Gastrocnemius medialis (tissue), 4 donors: ENCODE measurements around the gene ZMYND8. TPM values are rescaled to one million over a fixed set of nuclear protein-coding genes. Genes with fewer than 3 reads are reported as not detected.

Experiments
- ATAC-seq, 2 donors: fragments of 150-250 bp; one replicate each; pipeline ENCODE4 v1.9.1; 2016
- DNase-seq, 2 donors: peaks; one replicate each; pipeline ENCODE4 v3.0.0-alpha.2; 2019
- H3K27ac ChIP-seq, 4 donors: fragments of 200-600 bp; sonication (generic); 1 replicate in 1 of 4; 2 replicates in 3 of 4; pipeline ENCODE4 v1.5.1; 2016 to 2018; ENCODE audit warnings: mild to moderate bottlenecking in 2 of 4, moderate library complexity in 1 of 4
- H3K27me3 ChIP-seq, 3 donors: fragments of 200-600 bp; sonication (generic) in 2 of 3; 1 replicate in 1 of 3; 2 replicates in 2 of 3; pipeline versions ENCODE4 v1.5.1 to v1.6.0; 2016 to 2019; ENCODE audit warnings: mild to moderate bottlenecking in 1 of 3, moderate library complexity in 1 of 3
- H3K36me3 ChIP-seq, 2 donors: fragments of 200-600 bp; sonication (generic) in 1 of 2; one replicate each; pipeline ENCODE4 v1.5.1; 2017 to 2018
- H3K4me1 ChIP-seq, 2 donors: fragments of 200-600 bp; sonication (generic) in 1 of 2; one replicate each; pipeline ENCODE4 v1.5.1; 2016 to 2017; ENCODE audit warnings: mild to moderate bottlenecking in 2 of 2
- H3K4me3 ChIP-seq, 4 donors: fragments of 200-600 bp; sonication (generic) in 3 of 4; 1 replicate in 1 of 4; 2 replicates in 3 of 4; pipeline ENCODE4 v1.5.1; 2016 to 2019; ENCODE audit warnings: mild to moderate bottlenecking in 2 of 4
- H3K9me3 ChIP-seq, 3 donors: fragments of 200-600 bp; sonication (generic) in 2 of 3; 1 replicate in 1 of 3; 2 replicates in 2 of 3; pipeline ENCODE4 v1.5.1; 2016 to 2019
- POLR2A ChIP-seq, 2 donors: fragments of 450-650 bp; IDR thresholded peaks; one replicate each; pipeline ENCODE4 v1.6.1; 2017; ENCODE audit warnings: antibody characterized with exemption in 2 of 2, mild to moderate bottlenecking in 2 of 2, moderate library complexity in 2 of 2
- in situ Hi-C, 4 donors: fragments of 200-750 bp; cut with MboI; loops; one replicate each; pipeline versions ENCODE4 v1.15.0 to v1.8.0; 2017; ENCODE audit warnings: low sequenced_read_pairs in 4 of 4
- intact Hi-C: fragments of 100-400 bp; cut with DNase I; formaldehyde crosslinking; loops from one replicate; pipeline ENCODE4 v1.15.1; 2023; ENCODE audit warnings: low total_unique reads
- total RNA-seq, 4 donors: library from RNA; depleted of rRNA; stranded (reverse); fragments of >200 nt; gene quantifications; one replicate each; pipeline versions ENCODE4 v1.1.0 to v1.2.3, GENCODE V29; 2016
- TF ChIP-seq, protein P1 (sequence below), 5 experiments: fragments of 450-650 bp in 3 of 5; fragments of 200-600 bp in 2 of 5; sonication (generic) in 2 of 5; IDR thresholded peaks in 4 of 5; conservative IDR thresholded peaks in 1 of 5; 1 replicate in 4 of 5; 2 replicates in 1 of 5; pipeline ENCODE4 v1.5.1; 2016 to 2019; ENCODE audit warnings: antibody characterized with exemption in 5 of 5, mild to moderate bottlenecking in 3 of 5, moderate library complexity in 3 of 5

Gene ZMYND8
- total RNA-seq, 4 donors from 2014 or later: 15.1 to 32.2 (median 19.7) TPM

DNA sequence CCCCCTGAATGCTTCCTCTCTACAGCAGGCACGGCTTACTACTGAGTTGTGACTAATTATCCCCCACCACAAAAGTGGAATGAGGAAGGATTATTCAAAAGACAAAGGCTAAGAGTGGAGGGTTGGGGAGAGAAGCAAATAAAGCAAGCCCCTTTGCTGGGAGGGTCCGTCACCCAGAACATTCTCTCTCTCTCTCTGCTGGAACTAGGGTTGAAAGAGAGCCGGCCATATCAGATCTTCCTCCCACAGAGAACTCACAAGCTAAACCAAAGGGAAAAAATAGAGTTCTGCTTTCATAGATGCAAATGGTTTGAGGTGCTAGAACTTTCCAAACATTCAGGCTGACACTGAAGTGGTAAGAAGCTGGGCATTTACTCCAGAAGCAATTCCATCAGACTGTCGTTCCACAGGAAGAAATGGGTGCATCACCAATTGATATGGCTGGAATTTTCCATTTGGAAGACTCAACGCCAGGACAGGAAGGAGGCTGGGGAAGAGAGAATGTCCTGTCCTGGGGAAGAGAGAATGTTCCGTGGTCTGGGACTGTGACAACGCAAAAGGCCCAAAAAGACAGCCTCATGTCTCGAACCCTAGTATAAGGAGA is 7.9 kb downstream of the ZMYND8 start:
- Histone ChIP-seq H3K27ac (peak overlapping the region; percentile 96 to 100 (median 97)), H3K9me3 (no peaks in the 10 kb centered on the region), H3K4me1 (peaks cover 68 to 71% of the 10 kb centered on the region in 2 donors), H3K27me3 (no peaks in the 10 kb centered on the region), H3K4me3 (peak overlapping the region in 2 of 4 donors; percentile 2 to 6), H3K36me3 (peaks cover 0 to 7% of the 10 kb centered on the region in 2 donors)
- in situ Hi-C loops (no loop called here), intact Hi-C loops (no loop called here)
- ATAC-seq: peak in 1 of 2 donors; percentile 30
- TF ChIP-seq POLR2A (IDR thresholded peaks at IDR 0.05): no peak
- TF ChIP-seq, protein P1, sequence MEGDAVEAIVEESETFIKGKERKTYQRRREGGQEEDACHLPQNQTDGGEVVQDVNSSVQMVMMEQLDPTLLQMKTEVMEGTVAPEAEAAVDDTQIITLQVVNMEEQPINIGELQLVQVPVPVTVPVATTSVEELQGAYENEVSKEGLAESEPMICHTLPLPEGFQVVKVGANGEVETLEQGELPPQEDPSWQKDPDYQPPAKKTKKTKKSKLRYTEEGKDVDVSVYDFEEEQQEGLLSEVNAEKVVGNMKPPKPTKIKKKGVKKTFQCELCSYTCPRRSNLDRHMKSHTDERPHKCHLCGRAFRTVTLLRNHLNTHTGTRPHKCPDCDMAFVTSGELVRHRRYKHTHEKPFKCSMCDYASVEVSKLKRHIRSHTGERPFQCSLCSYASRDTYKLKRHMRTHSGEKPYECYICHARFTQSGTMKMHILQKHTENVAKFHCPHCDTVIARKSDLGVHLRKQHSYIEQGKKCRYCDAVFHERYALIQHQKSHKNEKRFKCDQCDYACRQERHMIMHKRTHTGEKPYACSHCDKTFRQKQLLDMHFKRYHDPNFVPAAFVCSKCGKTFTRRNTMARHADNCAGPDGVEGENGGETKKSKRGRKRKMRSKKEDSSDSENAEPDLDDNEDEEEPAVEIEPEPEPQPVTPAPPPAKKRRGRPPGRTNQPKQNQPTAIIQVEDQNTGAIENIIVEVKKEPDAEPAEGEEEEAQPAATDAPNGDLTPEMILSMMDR (IDR thresholded peaks at IDR 0.05 in 4 of 5, conservative IDR thresholded peaks at IDR 0.05 in 1 of 5): no peak
- DNase-seq: no peak

DNA sequence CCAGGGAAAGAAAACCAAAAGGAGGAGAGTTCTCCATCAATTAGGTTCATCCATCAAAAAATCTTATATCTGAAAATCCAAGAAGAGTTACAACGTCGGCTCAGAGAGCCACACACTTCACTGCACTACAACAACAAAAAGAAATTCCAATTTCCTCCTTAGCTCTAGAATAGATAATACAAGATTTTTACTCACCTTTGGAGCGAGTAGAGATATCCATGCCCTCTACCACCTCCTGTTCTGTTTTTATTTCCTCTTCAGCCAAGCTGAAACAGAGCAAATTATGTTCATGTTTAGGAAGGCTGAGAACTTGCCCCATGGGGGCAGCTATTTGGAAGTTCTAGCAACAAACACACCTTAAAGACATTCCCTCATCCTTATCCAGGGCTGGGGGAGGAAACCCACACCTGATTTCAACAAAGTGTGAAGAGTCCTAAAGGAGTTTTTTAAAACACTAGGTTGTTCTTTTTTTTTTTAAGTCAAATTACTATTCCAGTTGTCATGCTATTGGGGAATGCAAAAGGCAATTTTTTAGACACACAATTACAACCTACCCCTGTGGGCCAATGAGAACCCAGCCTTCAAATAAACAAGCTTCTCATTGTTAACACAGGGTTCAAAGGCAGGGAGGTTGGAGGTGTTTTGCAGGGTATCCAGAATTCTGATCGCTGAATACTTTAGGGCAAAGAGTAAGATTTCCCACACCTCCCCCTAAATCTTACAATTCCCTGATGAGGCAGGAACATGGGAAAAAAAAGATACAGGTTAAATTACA is 8.7 kb downstream of the ZMYND8 start:
- Histone ChIP-seq H3K9me3 (no peaks in the 10 kb centered on the region), H3K4me3 (no peak overlapping the region), H3K27me3 (no peaks in the 10 kb centered on the region), H3K36me3 (peaks cover 0 to 7% of the 10 kb centered on the region in 2 donors), H3K4me1 (peaks cover 68 to 71% of the 10 kb centered on the region in 2 donors), H3K27ac (peak overlapping the region; percentile 96 to 100 (median 97))
- TF ChIP-seq POLR2A (IDR thresholded peaks at IDR 0.05): no peak
- in situ Hi-C loops (no loop called here), intact Hi-C loops (no loop called here)
- no peak for DNase-seq
- no peak for ATAC-seq

DNA sequence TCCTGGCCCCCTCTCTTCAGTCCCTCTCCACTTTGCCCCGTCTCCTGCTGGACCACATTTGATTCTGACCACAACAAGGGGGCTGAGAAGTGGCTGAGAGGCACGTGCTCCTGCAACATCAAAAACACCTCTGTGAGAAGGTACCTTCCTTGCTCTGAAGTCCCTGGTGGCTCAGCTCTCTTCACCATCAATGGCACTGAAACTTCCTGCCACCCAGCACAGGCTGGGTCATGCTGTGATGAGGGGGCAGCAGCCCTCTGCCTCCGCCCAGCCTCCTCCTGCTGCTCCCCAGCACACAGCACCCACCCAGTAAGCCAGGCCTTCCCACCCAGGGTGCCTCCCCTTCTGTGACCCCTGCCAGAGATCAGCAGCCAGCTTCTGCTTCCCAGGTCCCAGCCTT is 10.3 kb downstream of the ZMYND8 start:
- Histone ChIP-seq H3K9me3 (no peaks in the 10 kb centered on the region), H3K4me1 (peaks cover 53 to 54% of the 10 kb centered on the region in 2 donors), H3K27ac (peak overlapping the region in 2 of 4 donors; percentile 96 to 97), H3K4me3 (no peak overlapping the region), H3K36me3 (peaks cover 0 to 7% of the 10 kb centered on the region in 2 donors), H3K27me3 (no peaks in the 10 kb centered on the region)
- DNase-seq: no peak
- in situ Hi-C loops: no loop called here
- no peak for TF ChIP-seq POLR2A (IDR thresholded peaks at IDR 0.05)
- TF ChIP-seq, protein P1 (IDR thresholded peaks at IDR 0.05 in 4 of 5, conservative IDR thresholded peaks at IDR 0.05 in 1 of 5): no peak
- intact Hi-C loops: no loop called here
- ATAC-seq: no peak

DNA sequence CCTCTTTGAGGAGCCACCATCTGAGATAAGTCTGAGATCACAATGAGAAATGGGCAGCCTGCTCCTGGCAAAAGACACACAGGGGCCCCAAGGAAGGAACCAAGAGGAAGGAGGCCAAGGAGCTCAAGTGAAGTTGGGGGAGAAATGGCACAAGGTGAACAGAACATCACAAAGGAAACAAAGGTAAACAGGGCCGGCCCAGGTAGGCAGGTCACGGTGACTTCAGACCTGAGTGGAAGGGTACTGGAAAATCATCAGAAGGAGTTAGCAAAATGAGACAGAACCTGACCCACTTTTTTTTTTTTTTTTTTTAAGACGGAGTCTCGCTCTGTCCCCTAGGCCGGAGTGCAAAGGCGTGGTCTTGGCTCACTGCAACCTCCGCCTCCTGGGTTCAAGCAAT is 11.3 kb downstream of the ZMYND8 start:
- Histone ChIP-seq H3K4me3 (no peak overlapping the region), H3K4me1 (peaks cover 44 to 45% of the 10 kb centered on the region in 2 donors), H3K27me3 (no peaks in the 10 kb centered on the region), H3K36me3 (peaks cover 0 to 7% of the 10 kb centered on the region in 2 donors), H3K27ac (peak overlapping the region in 3 of 4 donors; percentile 48 to 97 (median 60)), H3K9me3 (no peaks in the 10 kb centered on the region)
- TF ChIP-seq, protein P1 (IDR thresholded peaks at IDR 0.05 in 4 of 5, conservative IDR thresholded peaks at IDR 0.05 in 1 of 5): no peak
- TF ChIP-seq POLR2A (IDR thresholded peaks at IDR 0.05): no peak
- no peak for DNase-seq
- intact Hi-C loops: no loop called here
- in situ Hi-C loops: no loop called here
- no peak for ATAC-seq

DNA sequence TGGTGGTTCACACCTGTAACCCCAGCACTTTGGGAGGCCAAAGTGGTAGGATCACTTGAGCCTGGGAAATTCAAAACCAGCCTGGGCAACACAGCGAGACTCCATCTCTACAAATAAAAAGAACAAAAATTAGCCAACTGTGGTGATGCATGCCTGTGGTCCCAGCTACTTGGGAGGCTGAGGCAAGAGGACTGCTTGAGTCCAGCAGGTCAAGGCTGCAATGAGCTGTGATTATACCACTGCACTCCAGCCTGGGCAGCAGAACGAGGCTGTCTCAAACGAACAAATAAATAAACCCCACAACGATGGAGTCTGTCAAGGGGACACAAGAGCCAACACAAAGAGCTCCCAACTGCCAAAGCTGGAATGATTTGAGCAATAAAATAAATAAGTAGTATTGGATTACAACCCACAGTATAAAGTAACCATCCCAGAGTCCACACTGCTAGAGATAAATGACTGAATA is 13.5 kb downstream of the ZMYND8 start:
- no peaks in the 10 kb centered on the region for H3K27me3 ChIP-seq
- peaks cover 27 to 36% of the 10 kb centered on the region in 2 donors for H3K4me1 ChIP-seq
- peaks cover 0 to 7% of the 10 kb centered on the region in 2 donors for H3K36me3 ChIP-seq
- DNase-seq (no peak), ATAC-seq (peak; percentile 58 to 70)
- in situ Hi-C loops: no loop called here
- no peaks in the 10 kb centered on the region for H3K9me3 ChIP-seq
- intact Hi-C loops: no loop called here
- H3K27ac ChIP-seq: peak overlapping the region; percentile 54 to 97 (median 58)
- no peak overlapping the region for H3K4me3 ChIP-seq
- TF ChIP-seq, protein P1 (IDR thresholded peaks at IDR 0.05 in 4 of 5, conservative IDR thresholded peaks at IDR 0.05 in 1 of 5): no peak
- no peak for TF ChIP-seq POLR2A (IDR thresholded peaks at IDR 0.05)
